Colon (tissue), 2 donors: ENCODE results near the gene NCKAP5.

Experiments used
- FAIRE-seq: peaks from 2 replicates; lab custom pipeline; 2012; peaks lifted over from hg19 to GRCh38; lab: Jason Lieb, UNC
- donor health status: control.
- donor health status: control.

The NCKAP5 gene

GRCh38 chr2:133568172-133568571, at the start of gene NCKAP5:
NCKAP5 (minus strand) TSS chr2:133568463; CDS start chr2:133517526, 50,937 bp downstream.
- no peak for FAIRE-seq

GRCh38 chr2:133609664-133610063, 41.4 kb upstream of the NCKAP5 start:
- FAIRE-seq: no peak

- no peak for FAIRE-seq
Measured at GRCh38 chr2:133608291-133608690, 40.0 kb upstream of the NCKAP5 start.

- FAIRE-seq: no peak
Measured at GRCh38 chr2:133607679-133608078, 39.4 kb upstream of the NCKAP5 start.

- no peak for FAIRE-seq
Measured at GRCh38 chr2:133606616-133607015, 38.4 kb upstream of the NCKAP5 start.

- FAIRE-seq: no peak
Measured at GRCh38 chr2:133605766-133606137, 37.5 kb upstream of the NCKAP5 start.

- no peak for FAIRE-seq
Measured at GRCh38 chr2:133605011-133605765, 36.9 kb upstream of the NCKAP5 start.

GRCh38 chr2:133603109-133603508, 34.8 kb upstream of the NCKAP5 start:
- no peak for FAIRE-seq

GRCh38 chr2:133602538-133602937, 34.3 kb upstream of the NCKAP5 start:
- FAIRE-seq: no peak

GRCh38 chr2:133600266-133600928, 32.1 kb upstream of the NCKAP5 start:
- FAIRE-seq: no peak

- no peak for FAIRE-seq
Measured at GRCh38 chr2:133599811-133600210, 31.5 kb upstream of the NCKAP5 start.

GRCh38 chr2:133599211-133599803, 31.0 kb upstream of the NCKAP5 start:
- FAIRE-seq: no peak

- FAIRE-seq: no peak
Measured at GRCh38 chr2:133598769-133599168, 30.5 kb upstream of the NCKAP5 start.

- FAIRE-seq: no peak
Measured at GRCh38 chr2:133596701-133597393, 28.6 kb upstream of the NCKAP5 start.

GRCh38 chr2:133591164-133591563, 22.9 kb upstream of the NCKAP5 start:
- no peak for FAIRE-seq

GRCh38 chr2:133589456-133589855, 21.2 kb upstream of the NCKAP5 start:
- FAIRE-seq: no peak

- FAIRE-seq: no peak
Measured at GRCh38 chr2:133588144-133588543, 19.9 kb upstream of the NCKAP5 start.

- no peak for FAIRE-seq
Measured at GRCh38 chr2:133586978-133587377, 18.7 kb upstream of the NCKAP5 start.

- no peak for FAIRE-seq
Measured at GRCh38 chr2:133581010-133581760, 12.9 kb upstream of the NCKAP5 start.

- FAIRE-seq: no peak
Measured at GRCh38 chr2:133579274-133579673, 11.0 kb upstream of the NCKAP5 start.

GRCh38 chr2:133576714-133577113, 8.5 kb upstream of the NCKAP5 start:
- no peak for FAIRE-seq

GRCh38 chr2:133574620-133575019, 6.4 kb upstream of the NCKAP5 start:
- no peak for FAIRE-seq
